Measurements from ENCODE around the gene UBQLN2.

GRCh38 chrX:56576721-56577120 is 13.3 kb downstream of the UBQLN2 start:
- TF ChIP-seq EP300 (IDR thresholded peaks at IDR 0.05) (no peak), POLR2A (IDR thresholded peaks at IDR 0.05) (no peak)

All from stomach (tissue), 4 donors.